NT2/D1 (cell line): ENCODE data around the gene MYB.

Experiments used
- SUZ12 ChIP-seq: IDR thresholded peaks from 2 replicates; pipeline ENCODE4 v1.6.1; 2011; ENCODE audit not compliant: insufficient read length, insufficient read depth; ENCODE audit errors: extremely low read depth
- ZNF274 ChIP-seq: IDR thresholded peaks from 2 replicates; pipeline ENCODE4 v1.6.1; 2011; ENCODE audit warnings: mild to moderate bottlenecking, low read depth, low read length

- no peak for TF ChIP-seq SUZ12
- no peak for TF ChIP-seq ZNF274
These were observed 85.6 kb downstream of the MYB start for GRCh38 chr6:135266675-135267074.
